GM12878 (cell line): ENCODE measurements around the gene PRKAA1. TPM values are rescaled to one million over a fixed set of nuclear protein-coding genes. Genes with fewer than 3 reads are reported as not detected.

Experiments used
- ATAC-seq: fragments of 200-7000 bp; cut with Tn5 transposase; 3 replicates; pipeline ENCODE4 v1.9.1; 2020; ENCODE audit warnings: mild to moderate bottlenecking, moderate library complexity
- BruUV-seq: library from RNA; stranded (reverse); fragments of 400-500 nt; replicated peaks from 2 replicates; lab custom pipeline; 2021; lab: Mats Ljungman, UMichigan
- CTCF ChIA-PET: fragments of 300-600 bp; sonication (Branson Sonifier 250); formaldehyde crosslinking; extraction: SDS; loops from one replicate; lab custom pipeline; 2021; ENCODE audit warnings: inconsistent platforms; lab: Yijun Ruan, JAX
- POLR2A ChIA-PET: fragments of 350-600 bp; formaldehyde crosslinking; extraction: SDS; loops from one replicate; lab custom pipeline; 2021; ENCODE audit warnings: inconsistent platforms; lab: Charles Lee
- RAD21 ChIA-PET: fragments of 300-600 bp; sonication (Branson Sonifier 250); formaldehyde crosslinking; loops from one replicate; lab custom pipeline; 2023; ENCODE audit warnings: antibody characterized with exemption; ENCODE audit not compliant: unreplicated experiment; lab: Charles Lee
- SMC1A ChIA-PET: fragments of 300-600 bp; sonication (Branson Sonifier 250); formaldehyde crosslinking; loops from one replicate; lab custom pipeline; 2023; ENCODE audit not compliant: unreplicated experiment, uncharacterized antibody; lab: Charles Lee
- DNase-seq: peaks from one replicate; pipeline ENCODE4 v3.0.0-alpha.2; 2011; ENCODE audit warnings: low read depth, low spot score
- FAIRE-seq: peaks from 3 replicates; lab custom pipeline; 2011; peaks lifted over from hg19 to GRCh38; lab: Jason Lieb, UNC
- H2AFZ ChIP-seq: 2 replicates; pipeline ENCODE4 v1.6.0; 2011; ENCODE audit warnings: low read depth, low read length, control low read depth; ENCODE audit not compliant: control insufficient read depth
- H3K27ac ChIP-seq: 2 replicates; pipeline ENCODE4 v1.5.1; 2011; ENCODE audit warnings: control low read depth; ENCODE audit not compliant: control insufficient read depth, insufficient read depth
- H3K27me3 ChIP-seq, 2 experiments: replicated peaks in 1 of 2; 2 replicates each; pipeline versions ENCODE4 v1.6.0 to v1.6.1; 2011; ENCODE audit warnings: low read length in 1 of 2; ENCODE audit not compliant: control insufficient read depth in 2 of 2, insufficient read depth in 2 of 2
- H3K36me3 ChIP-seq, 2 experiments: 2 replicates each; pipeline ENCODE4 v1.5.1; 2011; ENCODE audit warnings: low read length in 1 of 2; ENCODE audit not compliant: control insufficient read depth in 2 of 2, insufficient read depth in 2 of 2
- H3K4me1 ChIP-seq: 2 replicates; pipeline ENCODE4 v1.6.1; 2011; ENCODE audit warnings: mild to moderate bottlenecking, low read length, moderate library complexity, mixed read lengths; ENCODE audit not compliant: control insufficient read depth, insufficient read depth
- H3K4me2 ChIP-seq: 2 replicates; pipeline ENCODE4 v1.6.0; 2011; ENCODE audit warnings: control low read depth; ENCODE audit not compliant: control insufficient read depth, insufficient read depth
- H3K4me3 ChIP-seq: fragments of 200-600 bp; sonication (generic); 2 replicates; pipeline ENCODE4 v1.5.1; 2016
- H3K79me2 ChIP-seq: 2 replicates; pipeline ENCODE4 v1.6.0; 2011; ENCODE audit warnings: low read length; ENCODE audit not compliant: control insufficient read depth, insufficient read depth
- H3K9ac ChIP-seq: 2 replicates; pipeline ENCODE4 v1.8.0; 2011; ENCODE audit warnings: low read length, control low read depth, mixed read lengths; ENCODE audit not compliant: control insufficient read depth, insufficient read depth
- H3K9me3 ChIP-seq: replicated peaks from 3 replicates; pipeline ENCODE4 v1.5.1; 2011; ENCODE audit warnings: mild to moderate bottlenecking, low read length; ENCODE audit not compliant: control insufficient read depth, insufficient read depth
- H4K20me1 ChIP-seq: 2 replicates; pipeline ENCODE4 v1.6.0; 2011; ENCODE audit not compliant: control insufficient read depth, insufficient read depth
- CEBPZ ChIP-seq: fragments of 150-350 bp; IDR thresholded peaks from 2 replicates; pipeline ENCODE4 v1.6.1; 2016; ENCODE audit warnings: low read depth, low read length
- CTCF ChIP-seq, 3 experiments: IDR thresholded peaks in 2 of 3; conservative IDR thresholded peaks in 1 of 3; 2 replicates each; pipeline ENCODE4 v1.5.1; 2011; ENCODE audit warnings: low read depth in 3 of 3, low read length in 3 of 3, mild to moderate bottlenecking in 3 of 3, control low read depth in 2 of 3, moderate library complexity in 2 of 3, inconsistent platforms in 1 of 3, mixed read lengths in 1 of 3; ENCODE audit not compliant: control insufficient read depth in 2 of 3, insufficient read depth in 1 of 3; ENCODE audit errors: extremely low read depth in 1 of 3
- ESRRA ChIP-seq: IDR thresholded peaks from 2 replicates; pipeline ENCODE4 v1.6.1; 2012; ENCODE audit warnings: mild to moderate bottlenecking, low read length, improper control_type of control experiment
- IRF4 ChIP-seq: IDR thresholded peaks from 2 replicates; pipeline ENCODE4 v1.6.1; 2011; ENCODE audit warnings: low read depth, low read length
- MEF2A ChIP-seq: IDR thresholded peaks from 2 replicates; pipeline ENCODE4 v1.6.1; 2011; ENCODE audit warnings: low read depth, mild to moderate bottlenecking, low read length, moderate library complexity; ENCODE audit not compliant: insufficient read depth
- MYB ChIP-seq: fragments of 150-350 bp; IDR thresholded peaks from 2 replicates; pipeline ENCODE4 v1.6.1; 2014; ENCODE audit warnings: mild to moderate bottlenecking, low read depth, low read length, borderline replicate concordance
- TBL1XR1 ChIP-seq: IDR thresholded peaks from 2 replicates; pipeline ENCODE4 v1.6.1; 2012; ENCODE audit warnings: low read depth, low read length, improper control_type of control experiment
- WGBS: methylation state at CpG from one replicate; pipeline ENCODE4 v1.1.6; 2016; ENCODE audit warnings: low lambda C conversion rate; ENCODE audit not compliant: insufficient replicate concordance, insufficient coverage; ENCODE audit errors: missing lambda C conversion rate; 5-methylcytosine and 5-hydroxymethylcytosine counted together
- in situ Hi-C: fragments of 300-500 bp; cut with MboI; formaldehyde crosslinking; loops from 9 replicates; pipeline ENCODE4 v1.14.3; 2018; ENCODE audit warnings: mixed read lengths
- intact Hi-C: fragments of 100-400 bp; cut with micrococcal nuclease; formaldehyde crosslinking; loops from one replicate; pipeline ENCODE4 v1.14.2; 2022; ENCODE audit not compliant: unreplicated experiment
- polyA plus RNA-seq, 11 experiments: library from polyadenylated mRNA; depleted of rRNA in 4 of 11; unstranded in 6 of 11; stranded (reverse) in 5 of 11; fragments of >200 nt; fragmentation: Nextera tagmentation in 4 of 11; fragmentation: Illumina TruSeq in 1 of 11; extraction: Ambion mirVana in 4 of 11; extraction: Trizol in 1 of 11; gene quantifications; 1 replicate in 1 of 11; 2 replicates in 10 of 11; pipeline versions ENCODE4 v1.2.1 to v1.2.3, GENCODE V29; 2011 to 2016; ENCODE audit warnings: inconsistent platforms in 2 of 11, missing spikeins in 2 of 11, low read depth in 1 of 11
- total RNA-seq, 4 experiments: library from RNA; depleted of rRNA in 3 of 4; stranded (reverse); fragments of >200 nt in 3 of 4; fragmentation: Illumina TruSeq in 1 of 4; extraction: Trizol in 1 of 4; gene quantifications; 2 replicates each; pipeline versions ENCODE4 v1.2.1 to v1.2.3, GENCODE V29; 2013 to 2021

The PRKAA1 gene
- total and polyA plus RNA-seq, 10 of the 15 experiments (the other 5 are each of a cell fraction or from before 2014, with no cell fraction given), result 13.6 to 55.5 (median 29.6) TPM

GRCh38 chr5:40774623-40775022 is 23.6 kb downstream of the PRKAA1 start:
- Histone ChIP-seq H3K9ac (no peak overlapping the region), H3K4me3 (no peak overlapping the region), H3K27me3 (no peaks in the 10 kb centered on the region), H3K9me3 (no peaks in the 10 kb centered on the region), H3K36me3 (peaks cover 2 to 4% of the 10 kb centered on the region in 2 experiments; a peak in 2 of 4 replicates), H3K79me2 (peaks cover 2% of the 10 kb centered on the region), H2AFZ (no peak overlapping the region), H3K4me2 (no peak overlapping the region), H3K4me1 (no peaks in the 10 kb centered on the region; the same call in 1 of the 2 replicates), H4K20me1 (no peaks in the 10 kb centered on the region), H3K27ac (no peak overlapping the region)
- 0 out of 6 replicates have a peak, but pooled peaks of 1 of the 3 experiments have one; percentile 4 for TF ChIP-seq CTCF (IDR thresholded peaks at IDR 0.05 in 2 of 3, conservative IDR thresholded peaks at IDR 0.05 in 1 of 3; ENCODE audit: control insufficient read depth in 2 of 3, extremely low read depth in 1 of 3, insufficient read depth in 1 of 3, low read depth in 3 of 3, low read length in 3 of 3)
- TF ChIP-seq TBL1XR1, result no peak
- no peak for TF ChIP-seq IRF4
- no peak for TF ChIP-seq MYB
- in situ Hi-C loops (no loop called here), intact Hi-C loops (no loop called here)
- FAIRE-seq (no peak), DNase-seq (no peak), ATAC-seq (peak; percentile 38; the same call in 1 of the 3 replicates)
- ChIA-PET RAD21 (no interaction called here), POLR2A (interaction anchor here (0.6 kb wide), 1 partner anchor 72 kb away, joined by 4 read pairs; no protein-coding TSS in a partner anchor), CTCF (interaction anchor here (1.6 kb wide), 1 partner anchor 17 kb away, joined by 3 read pairs; no protein-coding TSS in a partner anchor), SMC1A (no interaction called here)
- 96% methylated on average over 1 of the region's 1 CpG for WGBS
- BruUV-seq, result no TSS peak

GRCh38 chr5:40770764-40771163 is 27.4 kb downstream of the PRKAA1 start:
- Histone ChIP-seq H3K4me3 (no peak overlapping the region), H3K9me3 (no peaks in the 10 kb centered on the region), H3K79me2 (no peaks in the 10 kb centered on the region), H3K4me1 (no peaks in the 10 kb centered on the region), H3K36me3 (peaks cover 1 to 8% of the 10 kb centered on the region in 2 experiments; a peak in 1 of 4 replicates), H4K20me1 (no peaks in the 10 kb centered on the region), H2AFZ (no peak overlapping the region), H3K27ac (no peak overlapping the region), H3K4me2 (no peak overlapping the region), H3K27me3 (no peaks in the 10 kb centered on the region), H3K9ac (no peak overlapping the region)
- intact Hi-C loops, result no loop called here
- POLR2A ChIA-PET, result no interaction called here
- ATAC-seq (no peak), FAIRE-seq (no peak), DNase-seq (no peak)
- SMC1A ChIA-PET, result no interaction called here
- 97% methylated on average over 5 of the region's 5 CpGs for WGBS
- no TSS peak for BruUV-seq
- in situ Hi-C loops, result no loop called here
- CTCF ChIA-PET, result interaction anchor here (1.2 kb wide), 1 partner anchor 14 kb away, joined by 4 read pairs; no protein-coding TSS in a partner anchor
- RAD21 ChIA-PET, result no interaction called here
- TF ChIP-seq ESRRA (no peak), CEBPZ (no peak), MEF2A (no peak)
